Stimulated activated CD8-positive, alpha-beta memory T cell treated with anti-CD3 and anti-CD28 coated beads, Interleukin-4, amount 100 ng/mL, for 24 hours (primary cell): ENCODE results near the gene ABCC5.
A peak's percentile ranks its signal among the peaks of the same experiment; 100 is the strongest.
"Not testable (repeated sequence)": the region's sequence is repeated elsewhere in the genome, so short reads cannot be mapped to it uniquely, and the experiment has no call there.

ENCODE experiments used
- DNase-seq: peaks from one replicate; pipeline ENCODE4 v3.0.0-alpha.2; 2020; ENCODE audit warnings: low read depth

ABCC5 gene

GRCh38 chr3:184017672-184018423 is at the start of gene ABCC5:
TSS of gene ABCC5 (minus strand) at chr3:184017884. CDS start at chr3:184014392, 3,492 bp downstream.
- peak; percentile 77 for DNase-seq

GRCh38 chr3:184066211-184066610 is 48.5 kb upstream of the ABCC5 start:
- no peak for DNase-seq

- DNase-seq = no peak
Measured at GRCh38 chr3:184062637-184063036, 45.0 kb upstream of the ABCC5 start.

GRCh38 chr3:184059424-184059823 is 41.7 kb upstream of the ABCC5 start:
- no peak for DNase-seq

GRCh38 chr3:184058029-184058428 is 40.3 kb upstream of the ABCC5 start:
- no peak for DNase-seq

- no peak for DNase-seq
Measured at GRCh38 chr3:184052767-184053166, 35.1 kb upstream of the ABCC5 start, which contains the start of gene HTR3C. TSS of gene HTR3C (plus strand) at chr3:184053047. CDS start at chr3:184053081, 34 bp downstream.

- DNase-seq = no peak
Measured at GRCh38 chr3:184050217-184050847, 32.6 kb upstream of the ABCC5 start.

GRCh38 chr3:184045995-184046394 is 28.3 kb upstream of the ABCC5 start:
- DNase-seq = no peak

GRCh38 chr3:184042617-184043016 is 24.9 kb upstream of the ABCC5 start:
- DNase-seq = no peak

GRCh38 chr3:184040010-184040409 is 22.3 kb upstream of the ABCC5 start:
- no peak for DNase-seq

- DNase-seq = no peak
Measured at GRCh38 chr3:184039414-184039813, 21.7 kb upstream of the ABCC5 start.

- not testable (repeated sequence) for DNase-seq
Measured at GRCh38 chr3:184038307-184038706, 20.6 kb upstream of the ABCC5 start.

- DNase-seq = no peak
Measured at GRCh38 chr3:184037816-184038215, 20.1 kb upstream of the ABCC5 start.

GRCh38 chr3:184031187-184031792 is 13.6 kb upstream of the ABCC5 start, which contains the start of gene HTR3D:
TSS of gene HTR3D (plus strand) at chr3:184031742. CDS start at chr3:184031742, 0 bp downstream.
- no peak for DNase-seq

GRCh38 chr3:184030536-184030935 is 12.9 kb upstream of the ABCC5 start:
- no peak for DNase-seq

- no peak for DNase-seq
Measured at GRCh38 chr3:184029443-184029842, 11.8 kb upstream of the ABCC5 start.

- DNase-seq = not testable (repeated sequence)
Measured at GRCh38 chr3:184028275-184028890, 10.7 kb upstream of the ABCC5 start.

- not testable (repeated sequence) for DNase-seq
Measured at GRCh38 chr3:184025256-184025655, 7.6 kb upstream of the ABCC5 start.

GRCh38 chr3:184022323-184022722 is 4.6 kb upstream of the ABCC5 start:
- no peak for DNase-seq

- no peak for DNase-seq
Measured at GRCh38 chr3:184018424-184018973, 815 bp upstream of the ABCC5 start.

GRCh38 chr3:184016811-184017671 is 643 bp downstream of the ABCC5 start:
- DNase-seq = peak; percentile 27
